GM23338 (cell line): ENCODE results near the gene RNLS. TPM values are rescaled to one million over a fixed set of nuclear protein-coding genes. Genes with fewer than 3 reads are reported as not detected.

Experiments used
- ATAC-seq: fragments of 200-7000 bp; cut with Tn5 transposase; 3 replicates; pipeline ENCODE4 v1.9.1; 2020
- DNase-seq: peaks from one replicate; pipeline ENCODE4 v3.0.0-alpha.2; 2015; ENCODE audit warnings: low spot score
- H2AFZ ChIP-seq: fragments of 200-600 bp; sonication (generic); 2 replicates; pipeline ENCODE4 v1.8.0; 2016; ENCODE audit warnings: antibody characterized with exemption, mild to moderate bottlenecking, moderate library complexity
- H3F3A ChIP-seq: fragments of 200-600 bp; sonication (generic); replicated peaks from 2 replicates; pipeline ENCODE4 v1.8.0; 2017; ENCODE audit warnings: antibody characterized with exemption, mixed run types, low read depth
- H3K27ac ChIP-seq: fragments of 200-600 bp; sonication (generic); 2 replicates; pipeline ENCODE4 v1.6.1; 2016; ENCODE audit warnings: low read depth
- H3K27me3 ChIP-seq: fragments of 200-600 bp; sonication (generic); 2 replicates; pipeline ENCODE4 v1.8.0; 2016; ENCODE audit warnings: mild to moderate bottlenecking, mixed run types, moderate library complexity; ENCODE audit not compliant: insufficient read depth
- H3K36me3 ChIP-seq: fragments of 200-600 bp; sonication (generic); 2 replicates; pipeline ENCODE4 v1.8.0; 2016; ENCODE audit warnings: mild to moderate bottlenecking; ENCODE audit not compliant: insufficient read depth
- H3K4me1 ChIP-seq: fragments of 200-600 bp; sonication (generic); 2 replicates; pipeline ENCODE4 v1.8.0; 2016; ENCODE audit warnings: mild to moderate bottlenecking, moderate library complexity; ENCODE audit not compliant: insufficient read depth
- H3K4me2 ChIP-seq: fragments of 200-600 bp; sonication (generic); 2 replicates; pipeline ENCODE4 v1.7.1; 2017; ENCODE audit warnings: mixed run types
- H3K4me3 ChIP-seq: fragments of 200-600 bp; sonication (generic); 2 replicates; pipeline ENCODE4 v1.6.1; 2016; ENCODE audit warnings: mixed run types
- H3K79me2 ChIP-seq: fragments of 200-600 bp; sonication (generic); replicated peaks from 2 replicates; pipeline ENCODE4 v1.8.0; 2017; ENCODE audit warnings: mild to moderate bottlenecking; ENCODE audit not compliant: insufficient read depth
- H3K9me2 ChIP-seq: fragments of 200-600 bp; sonication (generic); 2 replicates; pipeline ENCODE4 v1.8.0; 2017; ENCODE audit not compliant: insufficient read depth
- H4K20me1 ChIP-seq: fragments of 200-600 bp; sonication (generic); replicated peaks from 2 replicates; pipeline ENCODE4 v1.8.0; 2017; ENCODE audit warnings: mild to moderate bottlenecking; ENCODE audit not compliant: insufficient read depth
- H3K27ac Mint-ChIP-seq: 2 replicates; pipeline ENCODE4 v1.8.0; 2020; ENCODE audit warnings: inconsistent platforms, mild to moderate bottlenecking, moderate library complexity, mixed read lengths
- H3K27me3 Mint-ChIP-seq: 3 replicates; pipeline ENCODE4 v1.8.0; 2022; ENCODE audit warnings: low read depth, mild to moderate bottlenecking, moderate library complexity, mixed read lengths, inconsistent platforms; ENCODE audit not compliant: insufficient read depth, poor library complexity
- H3K36me3 Mint-ChIP-seq: 3 replicates; pipeline ENCODE4 v1.8.0; 2021; ENCODE audit warnings: low read depth, mild to moderate bottlenecking, inconsistent platforms, moderate library complexity, mixed read lengths
- H3K4me1 Mint-ChIP-seq: 3 replicates; pipeline ENCODE4 v1.8.0; 2020; ENCODE audit warnings: mild to moderate bottlenecking, inconsistent platforms, mixed read lengths
- H3K4me3 Mint-ChIP-seq: 3 replicates; pipeline ENCODE4 v1.8.0; 2021; ENCODE audit warnings: moderate library complexity, mild to moderate bottlenecking, inconsistent platforms, mixed read lengths
- H3K9me3 Mint-ChIP-seq: 3 replicates; pipeline ENCODE4 v1.8.0; 2020; ENCODE audit warnings: moderate library complexity, mild to moderate bottlenecking, inconsistent platforms, mixed read lengths
- CREB1 ChIP-seq: fragments of 250-450 bp; sonication (Bioruptor Pico); IDR thresholded peaks from 2 replicates; pipeline ENCODE4 v1.5.0; 2020; ENCODE audit warnings: low read depth, mild to moderate bottlenecking, moderate library complexity
- EZH2 ChIP-seq: fragments of 200-600 bp; sonication (generic); IDR thresholded peaks from one replicate; pipeline ENCODE4 v1.8.0; 2017; ENCODE audit warnings: antibody characterized with exemption, mild to moderate bottlenecking, low read depth; ENCODE audit not compliant: unreplicated experiment
- EZH2phosphoT487 ChIP-seq: fragments of 200-600 bp; sonication (generic); IDR thresholded peaks from one replicate; pipeline ENCODE4 v1.8.1; 2018; ENCODE audit warnings: antibody characterized with exemption; ENCODE audit not compliant: unreplicated experiment
- JUNB ChIP-seq: IDR thresholded peaks from one replicate; pipeline ENCODE4 v1.6.1; 2016; ENCODE audit warnings: antibody characterized with exemption; ENCODE audit not compliant: unreplicated experiment
- NANOG ChIP-seq: IDR thresholded peaks from 2 replicates; pipeline ENCODE4 v1.6.1; 2016; ENCODE audit warnings: antibody characterized with exemption, borderline replicate concordance
- POLR2AphosphoS5 ChIP-seq: IDR thresholded peaks from 2 replicates; pipeline ENCODE4 v1.6.1; 2016; ENCODE audit warnings: antibody characterized with exemption, low read depth
- STAT1 ChIP-seq: IDR thresholded peaks from one replicate; pipeline ENCODE4 v1.6.1; 2016; ENCODE audit warnings: antibody characterized with exemption; ENCODE audit not compliant: unreplicated experiment
- ZNF114 ChIP-seq: fragments of 250-450 bp; sonication (Bioruptor Pico); IDR thresholded peaks from 2 replicates; pipeline ENCODE4 v1.5.0; 2020; ENCODE audit warnings: mild to moderate bottlenecking, moderate library complexity
- ZNF331 ChIP-seq: fragments of 250-450 bp; sonication (Bioruptor Pico); IDR thresholded peaks from 2 replicates; pipeline ENCODE4 v1.5.0; 2020; ENCODE audit warnings: low read depth, mild to moderate bottlenecking, moderate library complexity
- polyA plus RNA-seq: library from polyadenylated mRNA; unstranded; fragments of >200 nt; fragmentation: Nextera tagmentation; extraction: Ambion mirVana; gene quantifications from 2 replicates; pipeline ENCODE4 v1.2.1, GENCODE V29; 2016
- total RNA-seq: library from RNA; depleted of rRNA; stranded (reverse); fragments of >200 nt; shearing (Covaris generic); gene quantifications from 2 replicates; pipeline ENCODE4 v1.2.3, GENCODE V29; 2014
- TF ChIP-seq, protein P1 (sequence below), 2 experiments: fragments of 200-600 bp in 1 of 2; sonication (generic) in 1 of 2; conservative IDR thresholded peaks; 2 replicates each; pipeline versions ENCODE4 v1.5.1 to v1.6.1; 2016 to 2017; ENCODE audit warnings: antibody characterized with exemption in 2 of 2, low read depth in 2 of 2, mild to moderate bottlenecking in 2 of 2, moderate library complexity in 1 of 2
- TF ChIP-seq, protein P2 (sequence below): IDR thresholded peaks from 2 replicates; pipeline ENCODE4 v1.6.1; 2016; ENCODE audit warnings: antibody characterized with exemption
- TF ChIP-seq, protein P3 (sequence below): IDR thresholded peaks from one replicate; pipeline ENCODE4 v1.6.1; 2018; ENCODE audit warnings: antibody characterized with exemption; ENCODE audit not compliant: unreplicated experiment

The RNLS gene
- total and polyA plus RNA-seq, 2 experiments from 2014 or later, result 8.8 to 15.2 TPM

DNA sequence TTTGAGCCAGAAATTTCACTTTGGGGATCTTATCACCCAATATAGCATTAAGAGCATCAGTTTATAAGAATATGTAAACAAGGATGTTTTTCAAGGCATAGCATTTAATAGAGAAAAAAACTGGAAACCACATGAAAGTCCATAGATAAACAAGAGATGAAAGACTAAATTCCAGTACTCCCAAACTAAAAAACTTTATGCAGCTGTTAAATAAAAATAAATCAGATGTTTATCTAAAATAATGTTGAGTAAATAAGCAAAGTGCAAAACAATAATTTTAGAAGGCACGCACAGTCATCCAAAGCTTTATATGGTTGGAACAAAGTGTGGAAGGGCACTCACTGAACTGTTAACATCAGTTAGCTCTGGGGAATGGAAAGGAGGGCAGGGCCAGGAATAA lies 21.0 kb downstream of the RNLS start:
- H2AFZ ChIP-seq, result no peak overlapping the region
- H3K4me3 ChIP-seq, result no peak overlapping the region
- no peak for ATAC-seq
- Mint-ChIP-seq H3K36me3 (no peaks in the 10 kb centered on the region), H3K9me3 (no peaks in the 10 kb centered on the region), H3K4me3 (no peak overlapping the region), H3K27ac (no peak overlapping the region), H3K27me3 (no peaks in the 10 kb centered on the region), H3K4me1 (no peaks in the 10 kb centered on the region)
- no peaks in the 10 kb centered on the region for H4K20me1 ChIP-seq
- no peak for TF ChIP-seq EZH2phosphoT487
- TF ChIP-seq NANOG, result no peak
- no peak for TF ChIP-seq STAT1
- no peak for TF ChIP-seq ZNF114
- TF ChIP-seq CREB1, result no peak
- TF ChIP-seq, protein P1, sequence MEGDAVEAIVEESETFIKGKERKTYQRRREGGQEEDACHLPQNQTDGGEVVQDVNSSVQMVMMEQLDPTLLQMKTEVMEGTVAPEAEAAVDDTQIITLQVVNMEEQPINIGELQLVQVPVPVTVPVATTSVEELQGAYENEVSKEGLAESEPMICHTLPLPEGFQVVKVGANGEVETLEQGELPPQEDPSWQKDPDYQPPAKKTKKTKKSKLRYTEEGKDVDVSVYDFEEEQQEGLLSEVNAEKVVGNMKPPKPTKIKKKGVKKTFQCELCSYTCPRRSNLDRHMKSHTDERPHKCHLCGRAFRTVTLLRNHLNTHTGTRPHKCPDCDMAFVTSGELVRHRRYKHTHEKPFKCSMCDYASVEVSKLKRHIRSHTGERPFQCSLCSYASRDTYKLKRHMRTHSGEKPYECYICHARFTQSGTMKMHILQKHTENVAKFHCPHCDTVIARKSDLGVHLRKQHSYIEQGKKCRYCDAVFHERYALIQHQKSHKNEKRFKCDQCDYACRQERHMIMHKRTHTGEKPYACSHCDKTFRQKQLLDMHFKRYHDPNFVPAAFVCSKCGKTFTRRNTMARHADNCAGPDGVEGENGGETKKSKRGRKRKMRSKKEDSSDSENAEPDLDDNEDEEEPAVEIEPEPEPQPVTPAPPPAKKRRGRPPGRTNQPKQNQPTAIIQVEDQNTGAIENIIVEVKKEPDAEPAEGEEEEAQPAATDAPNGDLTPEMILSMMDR (conservative IDR thresholded peaks at IDR 0.05; ENCODE audit: low read depth in 2 of 2), result no peak
- TF ChIP-seq EZH2, result no peak
- no peak for TF ChIP-seq JUNB
- TF ChIP-seq, protein P2, sequence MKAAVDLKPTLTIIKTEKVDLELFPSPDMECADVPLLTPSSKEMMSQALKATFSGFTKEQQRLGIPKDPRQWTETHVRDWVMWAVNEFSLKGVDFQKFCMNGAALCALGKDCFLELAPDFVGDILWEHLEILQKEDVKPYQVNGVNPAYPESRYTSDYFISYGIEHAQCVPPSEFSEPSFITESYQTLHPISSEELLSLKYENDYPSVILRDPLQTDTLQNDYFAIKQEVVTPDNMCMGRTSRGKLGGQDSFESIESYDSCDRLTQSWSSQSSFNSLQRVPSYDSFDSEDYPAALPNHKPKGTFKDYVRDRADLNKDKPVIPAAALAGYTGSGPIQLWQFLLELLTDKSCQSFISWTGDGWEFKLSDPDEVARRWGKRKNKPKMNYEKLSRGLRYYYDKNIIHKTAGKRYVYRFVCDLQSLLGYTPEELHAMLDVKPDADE, result no peak
- TF ChIP-seq ZNF331 (CRISPR knock-in tag), result no peak
- TF ChIP-seq POLR2AphosphoS5, result no peak
- TF ChIP-seq, protein P3, sequence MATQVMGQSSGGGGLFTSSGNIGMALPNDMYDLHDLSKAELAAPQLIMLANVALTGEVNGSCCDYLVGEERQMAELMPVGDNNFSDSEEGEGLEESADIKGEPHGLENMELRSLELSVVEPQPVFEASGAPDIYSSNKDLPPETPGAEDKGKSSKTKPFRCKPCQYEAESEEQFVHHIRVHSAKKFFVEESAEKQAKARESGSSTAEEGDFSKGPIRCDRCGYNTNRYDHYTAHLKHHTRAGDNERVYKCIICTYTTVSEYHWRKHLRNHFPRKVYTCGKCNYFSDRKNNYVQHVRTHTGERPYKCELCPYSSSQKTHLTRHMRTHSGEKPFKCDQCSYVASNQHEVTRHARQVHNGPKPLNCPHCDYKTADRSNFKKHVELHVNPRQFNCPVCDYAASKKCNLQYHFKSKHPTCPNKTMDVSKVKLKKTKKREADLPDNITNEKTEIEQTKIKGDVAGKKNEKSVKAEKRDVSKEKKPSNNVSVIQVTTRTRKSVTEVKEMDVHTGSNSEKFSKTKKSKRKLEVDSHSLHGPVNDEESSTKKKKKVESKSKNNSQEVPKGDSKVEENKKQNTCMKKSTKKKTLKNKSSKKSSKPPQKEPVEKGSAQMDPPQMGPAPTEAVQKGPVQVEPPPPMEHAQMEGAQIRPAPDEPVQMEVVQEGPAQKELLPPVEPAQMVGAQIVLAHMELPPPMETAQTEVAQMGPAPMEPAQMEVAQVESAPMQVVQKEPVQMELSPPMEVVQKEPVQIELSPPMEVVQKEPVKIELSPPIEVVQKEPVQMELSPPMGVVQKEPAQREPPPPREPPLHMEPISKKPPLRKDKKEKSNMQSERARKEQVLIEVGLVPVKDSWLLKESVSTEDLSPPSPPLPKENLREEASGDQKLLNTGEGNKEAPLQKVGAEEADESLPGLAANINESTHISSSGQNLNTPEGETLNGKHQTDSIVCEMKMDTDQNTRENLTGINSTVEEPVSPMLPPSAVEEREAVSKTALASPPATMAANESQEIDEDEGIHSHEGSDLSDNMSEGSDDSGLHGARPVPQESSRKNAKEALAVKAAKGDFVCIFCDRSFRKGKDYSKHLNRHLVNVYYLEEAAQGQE, result no peak
- no peaks in the 10 kb centered on the region for H3K79me2 ChIP-seq
- DNase-seq, result no peak
- no peak overlapping the region for H3K4me2 ChIP-seq
- no peaks in the 10 kb centered on the region for H3K36me3 ChIP-seq
- H3K9me2 ChIP-seq, result no peaks in the 10 kb centered on the region
- H3K4me1 ChIP-seq, result no peaks in the 10 kb centered on the region
- H3K27ac ChIP-seq, result no peak overlapping the region
- H3F3A ChIP-seq, result no peaks in the 10 kb centered on the region
- H3K27me3 ChIP-seq, result no peaks in the 10 kb centered on the region
